Measurements from ENCODE around the gene RAPGEF4.

Gene RAPGEF4

GRCh38 chr2:172836347-172836821 lies 100.7 kb downstream of the RAPGEF4 start:
- no peaks in the 10 kb centered on the region for H3K9me3 ChIP-seq (ENCODE audit: insufficient read depth, low read depth, low read length)
- H3K36me3 ChIP-seq (ENCODE audit: insufficient read depth, low read length) = no peaks in the 10 kb centered on the region
- H3K4me1 ChIP-seq (ENCODE audit: insufficient read depth, low read length, poor library complexity, severe bottlenecking) = no peaks in the 10 kb centered on the region
- no peaks in the 10 kb centered on the region for H3K79me2 ChIP-seq (ENCODE audit: insufficient read depth, low read length)
- no peaks in the 10 kb centered on the region for H4K20me1 ChIP-seq (ENCODE audit: insufficient read depth, low read length, poor library complexity, severe bottlenecking)
- H3K9ac ChIP-seq (ENCODE audit: low read depth, low read length, poor library complexity, severe bottlenecking) = no peak overlapping the region
- H3K27me3 ChIP-seq (ENCODE audit: insufficient read depth, low read length, poor library complexity, severe bottlenecking) = no peaks in the 10 kb centered on the region
- H3K4me2 ChIP-seq (ENCODE audit: low read depth, low read length, poor library complexity, severe bottlenecking) = no peak overlapping the region
- H3K9me2 ChIP-seq (replicated peaks; ENCODE audit: low read depth, low read length) = no peaks in the 10 kb centered on the region
- H3K4me3 ChIP-seq (ENCODE audit: low read length, poor library complexity, severe bottlenecking) = no peak overlapping the region
- no peaks in the 10 kb centered on the region for H3F3A ChIP-seq (ENCODE audit: low read depth)
- no peak for TF ChIP-seq CTCF (conservative IDR thresholded peaks at IDR 0.05; ENCODE audit: low read length)
- TF ChIP-seq EZH2phosphoT487 (IDR thresholded peaks at IDR 0.05; ENCODE audit: borderline replicate concordance) = no peak
- no peak overlapping the region for H2AFZ ChIP-seq (ENCODE audit: low read length)

- H3K4me2 ChIP-seq (ENCODE audit: low read depth, low read length, poor library complexity, severe bottlenecking) = no peak overlapping the region
- H3K4me3 ChIP-seq (ENCODE audit: low read length, poor library complexity, severe bottlenecking) = no peak overlapping the region
- no peaks in the 10 kb centered on the region for H4K20me1 ChIP-seq (ENCODE audit: insufficient read depth, low read length, poor library complexity, severe bottlenecking)
- H3K79me2 ChIP-seq (ENCODE audit: insufficient read depth, low read length) = no peaks in the 10 kb centered on the region
- H3K9ac ChIP-seq (ENCODE audit: low read depth, low read length, poor library complexity, severe bottlenecking) = no peak overlapping the region
- no peaks in the 10 kb centered on the region for H3K36me3 ChIP-seq (ENCODE audit: insufficient read depth, low read length)
- H3F3A ChIP-seq (ENCODE audit: low read depth) = no peaks in the 10 kb centered on the region
- no peaks in the 10 kb centered on the region for H3K9me2 ChIP-seq (replicated peaks; ENCODE audit: low read depth, low read length)
- no peaks in the 10 kb centered on the region for H3K4me1 ChIP-seq (ENCODE audit: insufficient read depth, low read length, poor library complexity, severe bottlenecking)
- H3K27me3 ChIP-seq (ENCODE audit: insufficient read depth, low read length, poor library complexity, severe bottlenecking) = no peaks in the 10 kb centered on the region
- H3K9me3 ChIP-seq (ENCODE audit: insufficient read depth, low read depth, low read length) = no peaks in the 10 kb centered on the region
- H2AFZ ChIP-seq (ENCODE audit: low read length) = no peak overlapping the region
- TF ChIP-seq EZH2phosphoT487 (IDR thresholded peaks at IDR 0.05; ENCODE audit: borderline replicate concordance) (no peak), CTCF (conservative IDR thresholded peaks at IDR 0.05; ENCODE audit: low read length) (no peak)
Measured at GRCh38 chr2:172836827-172837226, 101.2 kb downstream of the RAPGEF4 start.

- TF ChIP-seq CTCF (conservative IDR thresholded peaks at IDR 0.05; ENCODE audit: low read length) (no peak), EZH2phosphoT487 (IDR thresholded peaks at IDR 0.05; ENCODE audit: borderline replicate concordance) (no peak)
- Histone ChIP-seq H3F3A (ENCODE audit: low read depth) (no peaks in the 10 kb centered on the region), H3K9ac (ENCODE audit: low read depth, low read length, poor library complexity, severe bottlenecking) (no peak overlapping the region)
Measured at GRCh38 chr2:172839446-172839845, 103.8 kb downstream of the RAPGEF4 start.

More at GRCh38 chr2:172839446-172839845, 103.8 kb downstream of the RAPGEF4 start:
- Histone ChIP-seq H3K4me3 (ENCODE audit: low read length, poor library complexity, severe bottlenecking) (no peak overlapping the region), H3K4me2 (ENCODE audit: low read depth, low read length, poor library complexity, severe bottlenecking) (no peak overlapping the region), H3K79me2 (ENCODE audit: insufficient read depth, low read length) (no peaks in the 10 kb centered on the region), H4K20me1 (ENCODE audit: insufficient read depth, low read length, poor library complexity, severe bottlenecking) (no peaks in the 10 kb centered on the region), H3K27me3 (ENCODE audit: insufficient read depth, low read length, poor library complexity, severe bottlenecking) (no peaks in the 10 kb centered on the region), H3K9me3 (ENCODE audit: insufficient read depth, low read depth, low read length) (no peaks in the 10 kb centered on the region), H2AFZ (ENCODE audit: low read length) (no peak overlapping the region), H3K36me3 (ENCODE audit: insufficient read depth, low read length) (no peaks in the 10 kb centered on the region), H3K4me1 (ENCODE audit: insufficient read depth, low read length, poor library complexity, severe bottlenecking) (no peaks in the 10 kb centered on the region), H3K9me2 (replicated peaks; ENCODE audit: low read depth, low read length) (no peaks in the 10 kb centered on the region)
